ENCODE measurements around the gene ACIN1.
"Not testable (repeated sequence)": the region's sequence is repeated elsewhere in the genome, so short reads cannot be mapped to it uniquely, and the experiment has no call there.

Gene ACIN1

DNA sequence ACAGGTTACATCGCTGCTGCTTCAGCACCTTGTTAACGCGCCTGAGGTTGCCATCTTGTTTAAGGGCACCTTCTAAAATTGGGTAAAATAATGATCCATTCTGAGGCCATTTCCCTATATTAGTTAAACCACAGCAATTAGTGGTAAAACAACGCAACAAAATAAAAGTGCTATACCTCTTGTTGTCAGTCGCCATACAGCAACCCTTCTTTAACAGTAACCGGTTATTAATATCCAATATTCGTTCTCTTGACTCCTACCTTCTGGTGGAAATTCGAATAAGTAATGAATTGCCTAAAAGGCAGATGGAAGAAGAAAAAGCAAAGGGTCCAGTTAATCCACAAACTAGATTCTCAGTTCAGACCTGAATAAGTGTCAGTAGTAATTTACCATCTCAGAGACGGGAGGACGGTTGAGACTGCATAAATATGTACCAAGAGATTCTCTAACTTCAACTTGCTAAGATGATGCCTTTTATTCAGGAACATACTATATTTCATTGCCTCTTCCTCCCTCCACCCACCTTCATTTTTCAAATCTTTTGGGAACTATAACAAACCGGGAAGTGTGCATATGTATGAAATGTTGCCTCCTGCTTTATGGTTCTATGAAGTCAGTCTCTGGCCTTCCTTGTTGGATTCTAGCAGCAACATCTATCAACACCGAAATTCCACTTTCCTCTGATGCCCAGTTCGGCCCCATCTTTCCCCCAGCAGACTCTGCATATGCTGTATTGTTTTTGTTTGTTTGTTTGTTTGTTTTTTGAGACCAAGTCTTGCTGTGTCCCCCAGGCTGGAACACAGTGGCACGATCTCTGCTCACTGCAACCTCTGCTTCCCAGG is 59.4 kb downstream of the ACIN1 start:
- DNase-seq: no peak

DNA sequence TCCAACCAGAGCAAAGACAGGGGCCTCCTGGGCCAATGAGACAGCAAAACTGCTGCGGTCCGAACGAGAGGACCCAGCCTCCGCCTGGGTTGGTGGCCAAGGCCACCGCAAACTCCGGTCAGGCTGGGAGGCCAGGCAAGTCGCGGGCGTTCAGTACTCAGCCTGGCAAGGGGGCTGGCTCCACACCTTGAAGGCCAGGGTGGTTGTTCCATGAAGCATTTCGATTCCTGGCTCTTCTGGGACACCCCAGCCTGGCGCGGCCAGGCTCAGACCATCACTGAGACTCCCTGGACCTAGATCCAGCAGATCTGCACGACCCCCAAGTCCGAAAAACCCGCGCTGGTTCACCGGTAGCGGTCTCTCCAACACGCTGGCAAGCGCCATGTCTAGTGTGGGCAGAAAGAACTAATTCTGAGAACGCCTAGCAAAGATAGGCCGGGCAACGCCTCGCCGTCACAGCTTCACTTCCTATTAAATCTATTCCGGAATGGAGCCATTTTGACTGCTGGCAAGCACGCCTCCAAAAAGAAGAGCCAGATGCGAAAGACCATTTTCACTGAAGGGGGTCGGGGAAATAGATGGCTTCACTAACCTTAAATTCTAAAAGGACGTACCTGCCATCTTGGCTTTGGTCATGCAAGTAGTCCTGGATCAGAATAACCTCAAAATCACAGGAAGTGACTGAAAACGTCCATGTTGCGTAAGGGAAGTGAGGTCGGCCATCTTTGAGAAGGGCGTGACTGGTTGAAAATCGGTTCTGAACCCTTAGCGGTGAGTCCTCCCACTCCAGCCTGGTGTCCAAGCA is 60.2 kb downstream of the ACIN1 start, which contains the start of gene PSMB5:
Gene PSMB5, minus strand, starts transcription at position 403 of the 805 bp plus-strand sequence. Its CDS starts 19 bp downstream, at position 384.
- no peak for DNase-seq

DNA sequence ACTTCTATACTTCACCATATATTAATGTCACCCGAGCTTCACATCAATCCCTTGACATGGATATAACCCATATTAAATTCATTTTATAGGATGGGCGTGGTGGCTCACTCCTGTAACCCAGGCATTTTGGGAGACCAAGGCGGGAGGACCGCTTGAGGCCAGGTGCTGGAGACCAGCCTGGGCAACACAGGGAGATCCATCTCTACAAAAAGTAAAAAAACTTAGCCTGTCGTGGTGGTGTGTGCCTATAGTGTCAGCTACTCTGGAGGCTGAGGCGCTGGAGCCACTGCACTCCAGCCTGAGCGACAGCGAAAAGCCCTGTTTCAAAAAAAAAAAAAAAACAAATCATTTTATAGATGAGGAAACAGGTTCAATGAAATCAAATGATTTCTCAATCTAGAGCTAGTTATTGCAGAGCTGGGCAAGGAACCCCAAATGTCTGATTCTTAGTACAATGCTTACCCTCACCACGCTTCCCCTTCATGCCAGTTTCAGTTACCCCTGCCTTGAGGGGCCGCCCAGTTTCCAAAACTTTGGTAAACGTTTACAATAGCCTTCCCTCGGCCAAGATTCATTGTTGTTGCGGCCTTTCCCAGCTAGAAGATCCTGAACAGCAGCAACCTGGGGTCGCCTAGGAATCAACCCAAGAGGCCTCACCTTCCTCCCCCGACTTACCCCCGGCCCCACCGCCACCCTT is 61.0 kb downstream of the ACIN1 start:
- no peak for DNase-seq

DNA sequence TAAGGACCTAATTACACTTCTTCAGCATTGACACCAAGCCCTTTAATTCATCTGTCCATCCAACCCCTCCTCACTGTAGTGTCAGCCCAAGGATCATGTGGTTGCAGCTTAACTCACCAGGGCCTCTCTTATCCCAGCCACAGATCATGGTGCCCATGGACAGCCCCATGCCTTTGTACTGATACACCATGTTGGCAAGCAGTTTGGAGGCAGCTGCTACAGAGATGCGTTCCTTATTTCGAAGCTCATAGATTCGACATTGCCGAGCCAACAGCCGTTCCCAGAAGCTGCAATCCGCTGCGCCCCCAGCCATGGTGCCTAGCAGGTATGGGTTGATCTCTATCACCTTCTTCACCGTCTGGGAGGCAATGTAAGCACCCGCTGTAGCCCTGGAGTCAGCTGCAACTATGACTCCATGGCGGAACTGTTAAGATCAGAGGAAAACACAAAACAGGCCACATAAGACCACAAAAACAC is 61.6 kb downstream of the ACIN1 start:
- DNase-seq: no peak

DNA sequence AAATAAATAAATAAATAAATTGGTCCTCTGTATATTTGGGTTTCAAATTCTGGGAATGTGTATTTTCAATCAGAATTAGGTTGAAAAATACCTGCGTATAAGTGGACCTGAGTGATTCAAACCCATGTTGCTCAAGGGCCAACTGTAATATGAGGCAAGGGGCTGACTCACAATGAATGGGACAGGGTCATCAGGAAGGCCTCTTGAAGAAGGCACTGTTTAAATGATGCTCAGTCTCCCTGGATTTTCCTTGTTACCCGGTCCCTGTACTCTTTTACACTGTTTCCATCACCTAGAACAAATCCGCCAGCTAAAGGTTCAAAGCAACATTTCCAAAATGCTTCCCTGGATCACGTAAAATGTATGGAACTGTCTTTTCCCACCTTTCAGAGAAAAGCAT is 64.0 kb downstream of the ACIN1 start:
- no peak for DNase-seq

DNA sequence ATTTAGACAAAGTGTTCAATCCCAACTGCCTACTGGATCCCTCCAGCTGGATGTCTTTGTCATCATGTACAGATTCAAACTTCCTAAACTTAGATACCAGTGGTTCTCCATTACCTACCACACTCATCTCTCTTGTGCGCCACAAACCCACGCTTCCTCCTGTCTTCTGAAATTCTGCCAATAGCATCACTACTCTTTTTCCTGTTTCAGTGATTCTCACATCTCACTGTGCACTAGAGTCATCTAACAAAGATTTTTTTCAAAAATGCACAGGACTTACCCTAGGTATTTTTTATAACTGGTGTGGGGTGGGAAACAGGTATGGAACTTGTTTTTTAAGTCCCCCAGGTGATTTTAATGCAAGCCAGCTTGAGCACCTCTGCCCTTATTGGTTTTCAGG is 66.1 kb downstream of the ACIN1 start:
- DNase-seq: no peak

DNA sequence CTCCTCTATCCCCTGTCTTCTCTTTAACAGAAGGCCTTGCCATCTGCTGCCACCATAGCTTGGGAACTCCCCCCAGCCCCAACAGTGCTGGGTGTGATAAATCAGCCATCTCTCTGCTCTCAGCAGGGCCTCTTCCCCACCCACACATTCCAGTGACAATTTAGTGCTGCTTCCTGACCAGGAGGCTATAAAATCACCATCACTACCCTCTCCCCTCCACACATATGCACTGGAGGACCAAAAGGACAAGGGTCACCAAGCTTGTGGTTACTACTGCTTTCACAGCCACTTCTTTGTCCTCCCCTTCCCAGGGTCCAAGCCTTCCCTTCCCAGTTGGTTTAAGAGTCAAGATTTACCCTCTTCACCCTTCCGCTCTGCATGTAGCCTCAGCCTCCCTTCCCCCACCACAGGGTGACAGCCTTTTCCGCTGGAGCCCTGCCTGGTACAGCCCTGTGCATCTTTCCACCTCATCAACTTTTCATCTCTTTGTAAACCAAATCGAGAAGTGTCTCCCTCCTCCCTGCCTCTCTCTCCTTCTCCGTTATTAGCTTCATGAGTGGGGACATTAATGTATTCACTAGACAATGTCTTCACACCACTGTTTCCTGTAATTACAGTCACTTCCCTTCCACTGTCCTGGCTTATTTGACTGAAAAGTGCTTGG is 69.7 kb downstream of the ACIN1 start:
- DNase-seq: no peak

- DNase-seq: no peak
Measured at GRCh38 chr14:23024612-23025075, 70.3 kb downstream of the ACIN1 start.

GRCh38 chr14:23023795-23024152 is 71.2 kb downstream of the ACIN1 start:
- DNase-seq: no peak

GRCh38 chr14:23023022-23023794 is 71.7 kb downstream of the ACIN1 start:
- DNase-seq: no peak

- no peak for DNase-seq
Measured at GRCh38 chr14:23021889-23022442, 73.0 kb downstream of the ACIN1 start.

DNA sequence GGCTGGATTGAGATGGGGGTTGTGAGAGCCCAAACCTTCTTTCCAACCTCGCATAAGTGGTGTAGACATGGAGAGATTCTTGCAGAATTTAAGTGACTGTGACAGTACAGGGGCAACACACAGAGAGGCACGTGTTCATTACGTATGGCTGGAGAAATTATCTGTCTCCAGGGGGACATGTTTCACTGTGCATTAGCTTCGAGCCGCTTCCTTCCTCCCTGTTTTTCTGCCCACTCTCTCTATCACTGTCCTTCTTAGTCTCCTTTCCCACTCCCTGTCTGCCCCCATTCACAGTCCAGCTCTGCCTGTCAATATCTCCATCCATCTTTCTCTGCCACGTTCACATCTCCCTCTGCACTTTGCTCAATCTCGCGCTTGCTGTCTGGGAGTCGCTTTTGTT is 73.5 kb downstream of the ACIN1 start:
- DNase-seq: no peak

DNA sequence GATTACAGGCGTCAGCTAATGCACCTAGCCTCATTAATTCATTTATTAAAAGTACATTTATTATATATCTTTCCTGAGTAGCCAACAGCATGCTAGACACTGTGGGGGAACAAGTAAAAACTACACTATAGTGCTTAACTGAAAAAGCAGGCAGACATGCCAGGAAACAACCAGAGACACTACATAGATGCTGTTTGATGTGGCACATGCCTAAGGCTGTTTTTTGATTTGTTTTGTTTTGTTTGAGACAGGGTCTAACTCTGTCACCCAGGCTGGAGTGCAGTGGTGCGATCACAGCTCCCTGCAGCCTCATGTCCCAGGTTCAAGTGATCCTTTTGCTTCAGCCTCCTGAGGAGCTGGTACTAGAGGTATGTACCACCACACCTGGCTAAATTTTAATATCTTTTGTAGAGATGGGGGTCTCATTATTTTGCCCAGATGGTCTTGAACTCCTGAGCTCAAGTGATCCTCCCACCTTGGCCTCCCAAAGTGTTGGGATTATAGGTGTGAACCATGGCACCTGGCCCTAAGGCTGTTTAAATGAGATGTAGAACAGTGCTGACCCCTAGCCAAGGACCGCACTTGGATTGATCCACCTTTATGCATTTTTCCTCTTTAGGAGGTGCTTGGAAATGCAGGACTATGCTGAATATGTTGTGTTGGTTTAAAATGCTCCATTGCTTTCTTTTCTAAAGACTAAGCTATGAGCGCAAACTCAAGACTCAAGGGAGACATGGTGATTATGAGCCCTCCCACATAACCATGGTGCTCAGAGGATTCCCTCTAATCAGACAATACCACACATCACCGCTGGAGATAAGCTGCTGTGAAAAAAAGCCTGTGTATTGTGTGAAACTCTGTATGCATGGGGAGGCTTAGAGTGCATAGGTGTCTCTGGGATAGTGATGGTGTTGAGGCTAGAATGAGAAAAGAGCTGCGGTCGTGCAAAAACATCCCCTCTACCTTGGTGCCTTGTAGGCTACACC is 74.5 kb downstream of the ACIN1 start:
- no peak for DNase-seq

GRCh38 chr14:23018107-23018506 is 76.8 kb downstream of the ACIN1 start:
- no peak for DNase-seq

DNA sequence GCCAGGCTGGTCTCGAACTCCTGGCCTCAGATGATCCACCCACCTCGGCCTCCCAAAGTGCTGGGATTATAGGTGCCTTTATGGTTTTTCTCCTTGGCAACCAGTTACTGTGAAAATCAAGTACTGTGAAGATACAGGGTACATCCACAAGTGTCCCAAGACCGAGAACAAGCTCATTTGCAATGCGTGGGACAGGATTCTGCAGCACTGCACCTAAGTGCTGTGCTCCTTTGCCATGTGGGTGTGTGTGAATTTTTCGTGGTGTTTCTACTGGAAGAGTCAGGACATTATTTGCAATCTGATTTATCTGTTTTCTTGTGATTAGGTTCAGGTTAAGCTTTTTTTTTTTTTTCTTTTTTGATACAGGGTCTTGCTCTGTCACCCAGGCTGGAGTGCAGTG is 77.8 kb downstream of the ACIN1 start:
- no peak for DNase-seq

DNA sequence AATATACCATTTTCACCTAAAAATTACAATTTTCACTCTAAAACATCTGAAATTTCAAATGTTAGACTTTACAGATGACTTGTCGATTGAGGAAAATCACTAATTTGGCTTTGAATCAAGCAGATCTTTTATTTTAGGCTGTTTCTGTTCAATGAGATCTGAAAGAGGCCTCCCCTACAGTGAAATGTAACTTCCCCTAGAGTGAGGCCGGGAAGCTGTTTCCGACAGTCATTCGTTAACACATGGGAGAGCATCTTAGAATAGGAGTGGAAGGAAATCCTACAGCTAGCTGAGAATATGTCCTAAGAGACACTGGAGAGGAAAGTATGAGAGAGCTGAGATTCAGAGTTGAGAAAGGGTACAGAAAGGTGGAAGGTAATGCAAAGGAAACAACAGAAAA is 79.3 kb downstream of the ACIN1 start:
- DNase-seq: no peak

DNA sequence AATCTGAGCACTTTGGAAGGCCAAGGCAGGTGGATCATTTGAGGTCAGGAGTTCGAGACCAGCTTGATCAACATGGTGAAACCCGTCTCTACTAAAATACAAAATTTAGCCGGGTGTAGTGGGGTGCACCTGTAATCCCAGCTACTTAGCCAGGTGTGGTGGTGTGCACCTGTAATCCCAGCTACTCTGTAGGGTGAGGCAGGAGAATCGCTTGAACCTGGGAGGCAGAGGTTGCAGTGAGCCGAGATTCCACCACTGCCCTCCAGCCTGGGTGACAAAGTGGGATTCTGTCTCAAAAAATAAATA is 81.2 kb downstream of the ACIN1 start:
- not testable (repeated sequence) for DNase-seq

DNA sequence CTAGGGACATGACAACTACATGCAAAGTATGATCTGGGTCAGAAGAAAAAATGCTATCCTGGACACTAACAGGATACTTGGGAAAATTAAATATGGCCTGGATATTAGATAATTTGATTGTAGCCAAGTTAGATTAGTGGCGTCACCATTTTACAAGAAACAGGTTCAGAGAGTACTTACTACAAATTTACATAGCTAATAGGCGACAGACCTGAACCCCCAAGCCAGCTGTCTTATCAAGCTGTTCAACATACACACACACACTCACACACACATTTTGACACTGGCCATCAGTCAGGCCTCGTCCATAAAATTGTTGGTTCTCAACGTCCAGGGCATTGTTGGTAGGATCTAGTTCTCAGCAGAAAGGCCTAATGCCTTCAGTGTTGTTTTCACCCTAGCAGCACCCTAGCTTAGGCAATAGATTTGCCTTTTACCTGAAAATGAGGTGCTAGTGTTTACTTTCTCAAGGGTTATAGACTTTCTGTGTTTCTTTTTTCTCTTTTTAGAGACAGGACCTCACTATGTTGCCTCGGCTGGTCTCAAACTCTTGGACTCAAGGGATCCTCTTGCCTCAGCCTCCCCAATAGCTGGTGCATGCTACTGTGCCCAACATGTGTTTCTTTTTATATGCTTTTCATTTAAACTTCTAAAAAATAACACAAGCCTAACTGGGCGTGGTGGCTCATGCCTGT is 81.7 kb downstream of the ACIN1 start:
- DNase-seq: no peak

- no peak for DNase-seq
Measured at GRCh38 chr14:23009939-23010726, 84.8 kb downstream of the ACIN1 start, which contains the start of gene C14orf93. TSS of gene C14orf93 (minus strand) at chr14:23010143. CDS start at chr14:22999023, 11,120 bp downstream.

All from NCI-H187 treated with DMSO at 0.1 percent for 48 hours (cell line).